Fibroblast of pulmonary artery (primary cell): ENCODE data around the gene PMFBP1.

ENCODE experiments used
- DNase-seq: peaks from one replicate; pipeline ENCODE4 v3.0.0-alpha.2; 2010; ENCODE audit warnings: low read depth
- H3K4me3 ChIP-seq: replicated peaks from 2 replicates; pipeline ENCODE4 v1.5.1; 2011; ENCODE audit warnings: low read depth, mild to moderate bottlenecking, control low read depth, low read length, moderate library complexity
- CTCF ChIP-seq: IDR thresholded peaks from 2 replicates; pipeline ENCODE4 v1.5.1; 2011; ENCODE audit warnings: mild to moderate bottlenecking, control low read depth, low read length, inconsistent platforms; ENCODE audit errors: missing control alignments

Gene PMFBP1

DNA sequence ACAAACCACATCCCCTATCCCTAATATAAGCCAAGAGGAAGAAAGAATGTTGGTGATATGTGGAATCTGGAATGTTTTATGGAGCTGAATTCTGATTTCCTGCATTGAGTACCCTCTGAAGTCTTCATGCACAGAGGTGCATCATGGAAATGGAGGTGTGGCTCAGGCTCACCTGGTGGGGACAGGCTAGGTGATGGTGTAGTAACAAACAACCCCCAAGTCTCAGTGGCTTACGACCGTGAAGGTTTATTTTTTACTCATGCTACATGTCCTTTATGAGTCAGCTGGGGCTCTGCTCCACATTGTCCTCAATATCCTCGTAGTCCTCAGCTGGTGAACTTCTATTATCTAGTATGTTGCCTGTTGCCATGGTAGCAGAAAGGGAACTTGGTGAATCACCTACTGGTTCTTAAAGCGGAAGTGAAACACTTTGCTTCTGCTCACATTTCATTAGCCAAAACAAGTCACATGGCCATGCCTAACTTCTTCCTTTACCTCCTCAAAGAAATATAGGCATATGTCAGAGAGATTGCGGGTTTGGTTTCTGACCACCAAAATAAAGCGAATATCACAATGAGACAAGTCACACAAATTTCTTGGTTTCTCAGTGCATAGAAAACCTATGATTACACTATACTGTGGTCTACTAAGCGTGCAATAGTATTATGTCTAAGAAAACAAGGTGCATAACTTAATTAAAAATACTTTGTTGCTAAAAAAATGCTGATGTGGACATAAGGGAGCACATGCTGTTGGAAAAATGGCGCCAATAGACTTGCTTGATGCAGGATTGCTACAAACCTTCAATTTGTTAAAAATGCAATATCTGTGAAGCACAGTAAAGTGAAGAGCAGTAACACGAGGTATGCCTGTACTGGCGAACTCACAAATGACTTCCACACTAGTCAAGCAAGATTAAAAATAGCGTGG lies at the start of gene PMFBP1:
Gene PMFBP1 (minus strand): TSS at position 51 of the 930 bp plus-strand sequence. CDS start 947 bp downstream, outside the sequence.
- no peak within 1 kb of the TSS for H3K4me3 ChIP-seq
- peak; percentile 94 for DNase-seq
- TF ChIP-seq CTCF, result no peak

DNA sequence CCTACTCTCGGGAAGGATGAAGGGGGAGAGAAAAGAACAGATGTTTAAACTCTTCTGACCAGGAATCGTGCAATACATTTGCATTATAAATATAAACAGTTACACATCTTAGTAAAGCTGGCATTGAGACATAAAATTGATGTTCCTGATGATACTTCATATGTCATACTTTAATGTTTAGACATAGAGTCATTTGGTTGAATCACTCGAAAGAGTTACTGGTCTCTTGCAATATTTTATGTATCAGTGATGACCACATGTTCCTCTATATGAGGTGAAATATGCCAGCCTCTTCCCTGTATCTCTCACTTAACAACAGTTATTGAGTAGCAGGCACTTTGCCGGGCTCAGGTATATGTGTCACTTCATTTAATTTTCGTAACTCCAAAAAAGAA lies 49.7 kb upstream of the PMFBP1 start:
- TF ChIP-seq CTCF, result no peak
- DNase-seq, result no peak
- no peak overlapping the region for H3K4me3 ChIP-seq

DNA sequence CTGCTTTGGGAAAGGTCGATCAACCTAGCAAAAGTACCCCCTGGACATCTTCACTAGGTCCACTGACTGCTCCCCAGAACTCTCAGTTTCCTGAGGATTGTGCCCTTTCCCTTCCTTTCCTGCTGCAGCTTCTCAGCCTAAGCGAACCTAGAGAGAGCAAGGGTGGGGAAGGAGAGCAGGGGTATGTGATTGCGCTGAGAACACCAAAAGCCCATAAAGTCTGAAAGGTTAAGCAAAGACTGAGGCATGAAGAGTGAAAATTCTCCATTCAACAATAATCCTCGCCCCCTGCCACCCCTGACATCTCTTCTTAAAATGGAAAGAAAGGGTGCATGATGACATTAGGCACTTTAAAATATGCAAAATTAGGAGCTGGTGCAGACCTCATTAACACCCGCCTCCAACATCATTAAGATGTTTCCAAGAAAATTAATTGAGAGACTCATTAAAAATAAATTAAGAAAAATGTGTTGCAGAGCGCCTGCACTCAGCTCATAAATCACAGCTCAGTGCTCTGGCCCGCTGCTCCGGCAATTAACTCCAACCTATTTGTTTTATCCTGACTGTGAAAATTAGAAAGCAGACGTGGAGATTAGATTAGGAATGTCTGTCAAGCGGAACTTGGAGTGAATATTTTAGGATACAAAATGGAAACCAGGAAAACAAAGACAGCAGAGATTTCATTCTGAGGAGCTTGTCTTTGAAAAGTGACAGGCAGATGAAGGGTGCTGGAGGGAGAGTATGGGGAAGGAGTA lies 49.1 kb upstream of the PMFBP1 start:
- H3K4me3 ChIP-seq, result no peak overlapping the region
- TF ChIP-seq CTCF, result no peak
- DNase-seq, result no peak

- TF ChIP-seq CTCF, result no peak
- H3K4me3 ChIP-seq, result no peak overlapping the region
- DNase-seq, result no peak
These were observed 47.3 kb upstream of the PMFBP1 start for GRCh38 chr16:72219282-72219681.

GRCh38 chr16:72216767-72217166 lies 44.8 kb upstream of the PMFBP1 start:
- no peak for DNase-seq

DNA sequence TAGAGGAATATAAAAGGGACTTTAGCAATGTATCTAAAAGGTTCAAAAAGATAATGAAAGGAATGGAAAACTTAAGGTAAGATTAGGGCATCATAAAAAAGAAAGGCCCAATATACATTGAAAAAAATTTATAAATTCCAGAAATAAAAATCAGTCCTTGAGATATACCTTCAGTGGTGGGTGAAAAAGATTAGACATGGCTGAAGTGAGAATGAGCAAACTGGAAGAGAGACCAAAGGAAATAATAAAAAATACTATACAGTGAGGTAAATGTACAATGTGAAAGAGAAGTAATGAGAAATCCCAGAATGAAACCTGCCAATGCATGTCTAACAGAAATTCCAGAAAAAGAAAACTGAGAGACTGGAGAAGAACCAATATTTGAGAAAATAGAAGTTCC lies 42.9 kb upstream of the PMFBP1 start:
- no peak for TF ChIP-seq CTCF
- DNase-seq, result no peak
- no peak overlapping the region for H3K4me3 ChIP-seq

More at GRCh38 chr16:72216767-72217166, 44.8 kb upstream of the PMFBP1 start:
- H3K4me3 ChIP-seq, result no peak overlapping the region
- TF ChIP-seq CTCF, result no peak
